ENCODE results near the gene BRPF1.

- TF ChIP-seq CTCF (IDR thresholded peaks at IDR 0.05) = no peak
- TF ChIP-seq EP300 (IDR thresholded peaks at IDR 0.05) = no peak
- no peak for TF ChIP-seq POLR2A (IDR thresholded peaks at IDR 0.05)
- TF ChIP-seq POLR2AphosphoS5 (IDR thresholded peaks at IDR 0.05) = no peak
Measured at GRCh38 chr3:9791790-9792404, 60.4 kb downstream of the BRPF1 start.
